OCI-LY1 (cell line): ENCODE measurements around the gene KRTCAP2.

Experiments used
- CTCF ChIP-seq: fragments of 200-600 bp; sonication (generic), shearing (Covaris generic); IDR thresholded peaks from 2 replicates; pipeline ENCODE4 v1.5.1; 2017; ENCODE audit warnings: mild to moderate bottlenecking, antibody characterized with exemption, low read length, moderate library complexity, mixed read lengths
- EZH2 ChIP-seq: fragments of 200-600 bp; sonication (generic), shearing (Covaris generic); IDR thresholded peaks from 2 replicates; pipeline ENCODE4 v1.8.0; 2017; ENCODE audit warnings: borderline replicate concordance, mixed run types, mild to moderate bottlenecking, antibody characterized with exemption, low read length, moderate library complexity, mixed read lengths

DNA sequence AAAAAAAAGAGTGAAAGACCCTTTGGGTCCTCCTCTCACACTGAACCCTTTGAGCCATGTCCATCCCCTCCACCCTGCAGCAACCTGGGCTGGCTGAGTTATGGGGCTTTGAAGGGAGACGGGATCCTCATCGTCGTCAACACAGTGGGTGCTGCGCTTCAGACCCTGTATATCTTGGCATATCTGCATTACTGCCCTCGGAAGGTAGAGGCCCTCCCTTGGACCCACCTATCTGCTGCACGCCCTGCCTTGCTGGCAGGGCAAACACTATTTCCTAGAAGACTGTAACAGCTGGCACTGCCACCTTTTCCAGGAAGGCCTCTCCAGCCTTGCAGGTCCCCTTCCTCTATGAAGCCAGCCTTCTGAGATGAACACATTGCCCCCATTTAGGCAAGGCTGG lies 36.4 kb downstream of the KRTCAP2 start:
- TF ChIP-seq CTCF (no peak; the same call in 1 of the 2 replicates), EZH2 (no peak)
